Neuronal stem cell (in vitro differentiated cells): ENCODE measurements around the gene ZPLD1.

Experiments used
- DNase-seq: peaks from one replicate; pipeline ENCODE4 v3.0.0-alpha.2; 2013; ENCODE audit warnings: low spot score
- H2AFZ ChIP-seq: one replicate; pipeline ENCODE4 v1.6.1; 2013; ENCODE audit warnings: mild to moderate bottlenecking, low read length, inconsistent platforms
- H2AK5ac ChIP-seq: 2 replicates; pipeline ENCODE4 v1.6.1; 2013; ENCODE audit warnings: low read depth, mild to moderate bottlenecking, inconsistent platforms, low read length, moderate library complexity, mixed read lengths
- H2BK120ac ChIP-seq: 2 replicates; pipeline ENCODE4 v1.6.1; 2013; ENCODE audit warnings: low read depth, mild to moderate bottlenecking, inconsistent platforms, low read length, moderate library complexity, mixed read lengths
- H2BK12ac ChIP-seq: one replicate; pipeline ENCODE4 v1.6.1; 2013; ENCODE audit warnings: low read length, inconsistent platforms
- H2BK15ac ChIP-seq: 2 replicates; pipeline ENCODE4 v1.6.1; 2013; ENCODE audit warnings: mild to moderate bottlenecking, low read length, inconsistent platforms, mixed read lengths
- H2BK5ac ChIP-seq: one replicate; pipeline ENCODE4 v1.6.1; 2013; ENCODE audit warnings: inconsistent platforms, mild to moderate bottlenecking, low read length, moderate library complexity
- H3K14ac ChIP-seq: one replicate; pipeline ENCODE4 v1.6.1; 2013; ENCODE audit warnings: low read length, inconsistent platforms
- H3K18ac ChIP-seq: 2 replicates; pipeline ENCODE4 v1.6.1; 2013; ENCODE audit warnings: low read length, inconsistent platforms
- H3K23ac ChIP-seq: 2 replicates; pipeline ENCODE4 v1.6.1; 2013; ENCODE audit warnings: low read depth, mild to moderate bottlenecking, mixed read lengths, low read length, inconsistent platforms; ENCODE audit not compliant: poor library complexity
- H3K27ac ChIP-seq: replicated peaks from 3 replicates; pipeline ENCODE4 v1.5.1; 2013; ENCODE audit warnings: low read length, inconsistent platforms
- H3K27me3 ChIP-seq, 3 experiments: 2 replicates each; pipeline ENCODE4 v1.6.1; 2013; ENCODE audit warnings: low read length in 3 of 3, mild to moderate bottlenecking in 2 of 3, inconsistent platforms in 1 of 3, low read depth in 1 of 3, mixed read lengths in 1 of 3, moderate library complexity in 1 of 3; ENCODE audit not compliant: control insufficient read depth in 3 of 3, insufficient read depth in 3 of 3
- H3K36me3 ChIP-seq, 2 donors: replicated peaks in 1 of 2; 2 replicates each; pipeline ENCODE4 v1.6.1; 2013; ENCODE audit warnings: low read length in 2 of 2; ENCODE audit not compliant: control insufficient read depth in 2 of 2, insufficient read depth in 2 of 2
- H3K4ac ChIP-seq: 2 replicates; pipeline ENCODE4 v1.6.1; 2013; ENCODE audit warnings: inconsistent platforms, mild to moderate bottlenecking, low read length, moderate library complexity
- H3K4me1 ChIP-seq, 2 donors: 1 replicate in 1 of 2; 2 replicates in 1 of 2; pipeline ENCODE4 v1.6.1; 2013; ENCODE audit warnings: low read length in 2 of 2, low read depth in 1 of 2; ENCODE audit not compliant: control insufficient read depth in 2 of 2, insufficient read depth in 1 of 2
- H3K4me2 ChIP-seq: one replicate; pipeline ENCODE4 v1.6.1; 2013; ENCODE audit warnings: mild to moderate bottlenecking, low read length, inconsistent platforms; ENCODE audit not compliant: insufficient read depth, poor library complexity, severe bottlenecking
- H3K4me3 ChIP-seq, 2 donors: 2 replicates each; pipeline ENCODE4 v1.5.1; 2013; ENCODE audit warnings: low read length in 2 of 2, mild to moderate bottlenecking in 2 of 2, inconsistent platforms in 1 of 2, moderate library complexity in 1 of 2
- H3K79me1 ChIP-seq: one replicate; pipeline ENCODE4 v1.6.1; 2013; ENCODE audit warnings: low read depth, mild to moderate bottlenecking, inconsistent platforms, low read length, moderate library complexity
- H3K9ac ChIP-seq: one replicate; pipeline ENCODE4 v1.6.1; 2013; ENCODE audit warnings: mild to moderate bottlenecking, low read depth, low read length, inconsistent platforms; ENCODE audit not compliant: poor library complexity
- H3K9me3 ChIP-seq, 2 donors: replicated peaks in 1 of 2; 2 replicates each; pipeline versions ENCODE3 to v1.6.1; 2013; ENCODE audit warnings: low read length in 2 of 2, mild to moderate bottlenecking in 2 of 2, inconsistent platforms in 1 of 2, low read depth in 1 of 2, mixed read lengths in 1 of 2, moderate library complexity in 1 of 2; ENCODE audit not compliant: control insufficient read depth in 2 of 2, insufficient read depth in 1 of 2
- H4K8ac ChIP-seq: one replicate; pipeline ENCODE4 v1.6.1; 2013; ENCODE audit warnings: low read depth, mild to moderate bottlenecking, inconsistent platforms, low read length, moderate library complexity
- H4K91ac ChIP-seq: one replicate; pipeline ENCODE4 v1.6.1; 2013; ENCODE audit warnings: low read length, low read depth, mild to moderate bottlenecking, inconsistent platforms; ENCODE audit not compliant: poor library complexity
- WGBS, 2 donors: extraction: QIAGEN DNeasy Blood & Tissue Kit; methylation state at CpG; one replicate each; pipeline ENCODE4 v1.1.7; 2013; ENCODE audit warnings: missing lambda C conversion rate in 2 of 2, mixed read lengths in 1 of 2; ENCODE audit not compliant: insufficient read length in 2 of 2, insufficient replicate concordance in 1 of 2; ENCODE audit errors: extremely low coverage in 2 of 2; 5-methylcytosine and 5-hydroxymethylcytosine counted together

ZPLD1 gene

GRCh38 chr3:102485701-102486100 is 50.9 kb downstream of the ZPLD1 start:
- Histone ChIP-seq H4K91ac (no peak overlapping the region), H2AK5ac (no peak overlapping the region), H3K23ac (no peak overlapping the region), H3K4ac (no peak overlapping the region), H4K8ac (no peak overlapping the region), H2BK5ac (no peak overlapping the region), H3K14ac (no peak overlapping the region), H3K4me3 (no peak overlapping the region), H3K4me2 (no peak overlapping the region), H3K9ac (no peak overlapping the region), H3K18ac (no peak overlapping the region), H2AFZ (no peak overlapping the region), H3K36me3 (no peaks in the 10 kb centered on the region), H3K79me1 (no peaks in the 10 kb centered on the region), H2BK120ac (no peak overlapping the region), H3K9me3 (peaks cover 0 to 2% of the 10 kb centered on the region in 2 donors), H2BK15ac (no peak overlapping the region), H3K27me3 (no peaks in the 10 kb centered on the region), H2BK12ac (no peak overlapping the region), H3K27ac (no peak overlapping the region), H3K4me1 (no peaks in the 10 kb centered on the region)
- no CpG with 5 or more reads among the region's 2 CpGs for WGBS, 2 donors
- DNase-seq, result no peak

- no peak overlapping the region for H2BK5ac ChIP-seq
- H2AK5ac ChIP-seq, result no peak overlapping the region
- no peak overlapping the region for H3K18ac ChIP-seq
- H4K91ac ChIP-seq, result no peak overlapping the region
- no peak overlapping the region for H2AFZ ChIP-seq
- no peaks in the 10 kb centered on the region for H3K36me3 ChIP-seq
- no peak overlapping the region for H3K14ac ChIP-seq
- H3K4me1 ChIP-seq, result no peaks in the 10 kb centered on the region
- H2BK120ac ChIP-seq, result no peak overlapping the region
- no peak overlapping the region for H4K8ac ChIP-seq
- no peak overlapping the region for H3K4me3 ChIP-seq
- H3K9ac ChIP-seq, result no peak overlapping the region
- H3K27me3 ChIP-seq, result no peaks in the 10 kb centered on the region
- H3K9me3 ChIP-seq, result peaks cover 0 to 2% of the 10 kb centered on the region in 2 donors
- no peak overlapping the region for H3K23ac ChIP-seq
- no peak overlapping the region for H3K27ac ChIP-seq
- H3K79me1 ChIP-seq, result no peaks in the 10 kb centered on the region
- H2BK15ac ChIP-seq, result no peak overlapping the region
- no peak overlapping the region for H3K4me2 ChIP-seq
- H2BK12ac ChIP-seq, result no peak overlapping the region
- no peak for DNase-seq
- H3K4ac ChIP-seq, result no peak overlapping the region
Measured at GRCh38 chr3:102488331-102488730, 53.5 kb downstream of the ZPLD1 start.

- no peak overlapping the region for H2AFZ ChIP-seq
- H3K4me1 ChIP-seq, result peaks cover 0 to 1% of the 10 kb centered on the region in 2 donors
- no peaks in the 10 kb centered on the region for H3K36me3 ChIP-seq
- H2AK5ac ChIP-seq, result no peak overlapping the region
- no peak for DNase-seq
- H3K27me3 ChIP-seq, result no peaks in the 10 kb centered on the region
- no CpG with 5 or more reads among the region's 8 CpGs for WGBS, 2 donors
- no peak overlapping the region for H3K4me2 ChIP-seq
- no peak overlapping the region for H2BK12ac ChIP-seq
- no peak overlapping the region for H3K4ac ChIP-seq
- H3K27ac ChIP-seq, result no peak overlapping the region
- peak overlapping the region in 1 of 2 donors; percentile 55 for H3K4me3 ChIP-seq
- no peak overlapping the region for H2BK15ac ChIP-seq
- no peak overlapping the region for H4K8ac ChIP-seq
- H3K18ac ChIP-seq, result peak overlapping the region; percentile 41
- H2BK5ac ChIP-seq, result no peak overlapping the region
- no peak overlapping the region for H2BK120ac ChIP-seq
- no peak overlapping the region for H4K91ac ChIP-seq
- no peak overlapping the region for H3K23ac ChIP-seq
- H3K79me1 ChIP-seq, result no peaks in the 10 kb centered on the region
- H3K14ac ChIP-seq, result no peak overlapping the region
- no peak overlapping the region for H3K9ac ChIP-seq
- H3K9me3 ChIP-seq, result no peaks in the 10 kb centered on the region
Measured at GRCh38 chr3:102492300-102492699, 57.5 kb downstream of the ZPLD1 start.

GRCh38 chr3:102497571-102497970 is 62.8 kb downstream of the ZPLD1 start:
- Histone ChIP-seq H3K14ac (no peak overlapping the region), H3K36me3 (no peaks in the 10 kb centered on the region), H3K23ac (no peak overlapping the region), H3K9ac (no peak overlapping the region), H2AFZ (no peak overlapping the region), H3K79me1 (no peaks in the 10 kb centered on the region), H3K4me1 (peaks cover 0 to 1% of the 10 kb centered on the region in 2 donors), H2BK15ac (no peak overlapping the region), H2BK5ac (no peak overlapping the region), H2BK12ac (no peak overlapping the region), H4K8ac (no peak overlapping the region), H4K91ac (no peak overlapping the region), H2BK120ac (no peak overlapping the region), H3K27me3 (no peaks in the 10 kb centered on the region), H3K9me3 (no peaks in the 10 kb centered on the region), H3K18ac (no peak overlapping the region), H2AK5ac (no peak overlapping the region), H3K4me3 (no peak overlapping the region), H3K4me2 (no peak overlapping the region), H3K27ac (no peak overlapping the region), H3K4ac (no peak overlapping the region)
- no CpG with 5 or more reads among the region's 3 CpGs for WGBS, 2 donors
- DNase-seq, result no peak
